ENCODE measurements around the gene SSPN.

The SSPN gene

DNA sequence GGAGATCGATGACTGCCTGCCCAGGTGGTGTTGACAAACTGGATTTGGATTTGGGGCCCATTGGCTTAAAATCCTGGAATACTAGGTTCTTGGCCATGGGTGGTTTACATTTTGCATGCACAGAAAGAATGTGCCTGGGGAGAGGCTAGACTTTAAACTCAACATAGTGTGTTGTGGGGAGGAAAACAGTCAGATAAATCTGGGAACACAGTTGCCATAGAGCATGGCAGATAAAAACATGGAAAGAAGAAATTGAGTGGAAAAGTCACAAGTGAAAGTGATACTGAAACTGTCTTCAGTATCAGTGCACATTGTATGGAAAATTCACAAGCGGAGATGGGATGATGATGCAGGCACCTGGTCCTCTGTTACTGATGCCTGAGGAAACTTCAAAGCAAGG, 95.2 kb downstream of the SSPN start:
- no peak for DNase-seq

DNA sequence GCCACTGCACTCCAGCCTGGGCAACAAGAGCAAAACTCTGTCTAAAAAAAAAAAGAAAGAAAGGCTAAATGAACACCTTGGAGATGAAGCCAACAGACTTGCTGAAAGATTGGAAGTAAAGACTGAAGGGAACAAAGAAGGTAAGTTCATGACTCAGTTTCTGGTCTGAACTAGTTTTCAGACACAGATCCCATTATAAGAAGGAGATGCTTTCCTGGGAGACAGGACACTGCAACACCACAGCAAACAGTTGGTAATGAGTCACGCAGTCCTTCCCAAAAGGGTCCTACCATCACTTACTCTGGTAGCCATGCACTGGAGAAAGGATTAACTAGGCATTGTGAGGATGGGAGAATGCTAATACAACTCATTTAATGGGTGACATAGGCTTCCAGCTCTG, 97.2 kb downstream of the SSPN start:
- no peak for DNase-seq

DNA sequence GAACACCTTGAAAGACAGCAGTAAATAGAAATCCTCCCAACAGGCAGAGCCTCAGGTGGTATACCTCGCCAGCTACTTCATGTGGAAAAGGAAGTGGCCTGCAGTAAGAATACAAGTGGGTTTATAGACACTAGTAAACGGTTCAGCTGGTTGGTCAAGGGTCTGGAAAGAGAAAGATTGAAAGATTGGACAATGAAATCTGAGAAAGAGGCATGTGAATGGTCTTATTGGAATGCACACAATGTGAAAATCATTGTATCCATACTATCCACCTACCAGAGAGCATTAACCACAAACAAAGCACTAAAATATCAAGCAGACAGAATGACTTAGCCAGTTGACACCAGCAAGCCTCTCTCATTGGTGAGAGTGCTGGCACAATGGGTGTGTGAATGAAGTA, 98.2 kb downstream of the SSPN start:
- no peak for DNase-seq

DNA sequence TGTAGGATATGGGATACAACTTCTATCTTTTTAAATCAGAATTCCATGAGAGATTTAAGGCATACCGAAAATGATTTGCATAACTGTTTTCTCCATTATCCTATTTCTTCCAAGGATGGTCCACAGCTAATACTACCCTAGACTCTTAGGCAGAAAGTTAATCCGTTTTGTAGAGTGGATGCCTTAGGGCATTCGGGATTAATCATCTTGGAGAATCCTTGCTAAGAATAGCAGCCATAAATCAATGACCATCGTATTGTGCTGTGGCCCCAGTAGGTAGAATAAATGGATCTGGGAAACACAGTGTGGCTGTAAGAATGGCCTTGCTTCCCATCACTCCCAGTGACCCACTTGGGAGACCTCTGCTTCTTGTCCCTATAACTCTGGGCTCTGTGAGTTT, 99.6 kb downstream of the SSPN start:
- no peak for DNase-seq

- DNase-seq: no peak
Observed at GRCh38 chr12:26297396-26298070, 102.2 kb downstream of the SSPN start.

DNA sequence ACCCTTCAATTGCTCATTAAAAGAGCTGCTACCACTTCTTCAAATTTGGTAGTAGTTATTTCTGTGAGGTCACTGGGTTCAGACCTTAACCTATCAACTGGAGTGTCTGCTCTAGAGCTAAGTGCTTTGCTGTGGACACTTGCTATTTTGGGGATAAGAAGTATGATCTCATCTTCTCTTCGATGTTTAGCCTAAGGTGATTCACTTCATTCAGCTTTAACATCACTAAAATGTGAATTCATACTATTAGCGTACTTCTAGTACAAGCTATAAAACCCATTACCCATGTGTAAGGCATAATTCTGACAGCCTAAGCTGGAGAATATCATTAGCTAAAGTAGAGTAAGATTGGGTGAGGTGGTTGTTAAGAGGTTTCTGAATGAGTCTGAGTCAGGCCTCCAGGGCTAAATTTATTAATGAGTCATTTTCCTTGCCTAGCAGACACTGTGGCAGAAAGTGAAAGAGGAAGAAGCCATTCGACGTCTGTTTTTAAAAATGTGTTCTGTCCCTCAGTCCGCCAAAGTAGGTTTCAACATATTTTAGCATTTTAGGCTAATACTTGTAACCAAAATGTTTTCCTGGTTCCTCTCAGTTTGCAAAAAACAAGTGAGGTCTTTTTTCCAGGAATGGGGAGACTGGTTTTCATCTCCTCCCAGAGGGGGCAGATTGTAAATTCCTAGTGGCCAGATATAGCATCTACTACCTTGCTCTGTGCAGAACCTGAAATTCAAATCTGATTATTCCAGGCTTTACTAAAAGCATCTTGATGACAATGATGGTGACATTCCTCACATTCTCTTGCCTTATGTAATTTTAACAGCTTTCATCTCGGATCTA, 103.6 kb downstream of the SSPN start:
- DNase-seq: peak in 1 of 2 experiments; percentile 66

DNA sequence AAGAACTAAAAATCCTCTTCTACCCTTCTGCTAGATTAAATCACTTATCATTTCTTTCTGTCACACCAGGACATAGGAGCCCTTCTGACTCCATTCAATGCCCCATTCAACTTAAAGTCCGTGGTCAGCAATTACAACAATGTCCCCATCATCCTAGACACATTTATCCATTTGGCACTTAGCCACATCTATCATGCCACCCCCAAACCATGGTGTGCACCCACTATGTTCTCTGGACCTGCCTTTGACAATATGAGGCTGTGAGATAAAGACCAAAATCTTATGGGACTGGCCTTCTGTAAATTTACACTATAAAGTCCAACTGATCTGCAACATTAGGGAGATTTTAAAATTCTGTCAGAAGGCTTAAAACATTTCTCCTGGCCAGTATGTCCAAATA, 104.4 kb downstream of the SSPN start:
- no peak for DNase-seq
